ENCODE measurements around the gene ZNRD2. TPM values are rescaled to one million over a fixed set of nuclear protein-coding genes. Genes with fewer than 3 reads are reported as not detected.

ZNRD2 gene
- total RNA-seq, 1 experiment from 2014 or later: 45.8 TPM

GRCh38 chr11:65551572-65552387, 18.5 kb upstream of the ZNRD2 start:
- Mint-ChIP-seq H3K4me1 (peaks cover 37 to 59% of the 10 kb centered on the region in 2 experiments), H3K4me3 (peak overlapping the region in 1 of 2 experiments; percentile 56; a peak in 3 of 5 replicates), H3K9me3 (no peaks in the 10 kb centered on the region; a peak in 1 of 5 replicates), H3K27me3 (ENCODE audit: low read depth) (peaks cover 76% of the 10 kb centered on the region), H3K36me3 (ENCODE audit: insufficient read depth in 1 of 3, low read depth in 3 of 3) (no peaks in the 10 kb centered on the region), H3K27ac (no peak overlapping the region; a peak in 2 of 7 replicates)
- Histone ChIP-seq H3K18ac (ENCODE audit: insufficient read length, low read depth, low read length) (no peak overlapping the region), H3K79me2 (ENCODE audit: insufficient read depth, low read length) (no peaks in the 10 kb centered on the region), H3K79me1 (ENCODE audit: insufficient read depth, low read depth, low read length, poor library complexity, severe bottlenecking) (no peaks in the 10 kb centered on the region), H3K14ac (ENCODE audit: insufficient read depth, low read length) (no peak overlapping the region), H3K56ac (ENCODE audit: insufficient read length, low read depth, low read length) (no peak overlapping the region), H3K9me3 (ENCODE audit: control insufficient read depth, low read depth, low read length) (no peaks in the 10 kb centered on the region), H4K5ac (ENCODE audit: insufficient read length, low read depth, low read length) (no peak overlapping the region), H3T11ph (ENCODE audit: low read length) (no peak overlapping the region), H3K27me3 (ENCODE audit: insufficient read depth, low read length) (no peaks in the 10 kb centered on the region; the same call in 1 of the 2 replicates), H2BK5ac (ENCODE audit: insufficient read length, low read length) (no peak overlapping the region), H2BK12ac (ENCODE audit: insufficient read length, low read depth, low read length) (no peak overlapping the region), H4K20me1 (ENCODE audit: control insufficient read depth, insufficient read depth, insufficient read length) (no peaks in the 10 kb centered on the region), H3K4ac (ENCODE audit: low read depth, low read length) (no peak overlapping the region), H2AFZ (ENCODE audit: low read length) (no peak overlapping the region), H3K9ac (ENCODE audit: extremely low read depth, insufficient read length, low read length) (no peak overlapping the region), H3K4me1 (ENCODE audit: insufficient read depth, low read length) (peaks cover 6% of the 10 kb centered on the region; the same call in 1 of the 2 replicates), H2BK20ac (ENCODE audit: low read depth, low read length, poor library complexity, severe bottlenecking) (no peak overlapping the region), H3K23me2 (ENCODE audit: insufficient read length, low read depth, low read length, poor library complexity, severe bottlenecking) (no peaks in the 10 kb centered on the region), H2AK5ac (ENCODE audit: insufficient read length, low read length) (no peak overlapping the region), H3K4me2 (ENCODE audit: insufficient read depth, insufficient read length, low read length) (no peak overlapping the region), H3K27ac (ENCODE audit: insufficient read length, low read depth, low read length) (no peak overlapping the region), H4K8ac (replicated peaks; ENCODE audit: insufficient read length, low read depth, low read length) (no peak overlapping the region), H2BK120ac (ENCODE audit: low read depth, low read length, poor library complexity, severe bottlenecking) (no peak overlapping the region), H2BK15ac (ENCODE audit: low read depth, low read length) (no peak overlapping the region), H4K91ac (ENCODE audit: insufficient read length, low read depth, low read length) (no peak overlapping the region), H3K23ac (ENCODE audit: insufficient read length, low read depth, low read length) (no peak overlapping the region)
- peak; percentile 83 for DNase-seq
- peak; percentile 74 for TF ChIP-seq CTCF (conservative IDR thresholded peaks at IDR 0.05)
- WGBS (ENCODE audit: extremely low coverage, insufficient read length, low lambda C conversion rate): no CpG with 5 or more reads among the region's 17 CpGs

Measured in H9 (cell line).